ENCODE data around the gene RXFP4.
"Not testable (repeated sequence)": the region's sequence is repeated elsewhere in the genome, so short reads cannot be mapped to it uniquely, and the experiment has no call there.

RXFP4 gene, protein sequence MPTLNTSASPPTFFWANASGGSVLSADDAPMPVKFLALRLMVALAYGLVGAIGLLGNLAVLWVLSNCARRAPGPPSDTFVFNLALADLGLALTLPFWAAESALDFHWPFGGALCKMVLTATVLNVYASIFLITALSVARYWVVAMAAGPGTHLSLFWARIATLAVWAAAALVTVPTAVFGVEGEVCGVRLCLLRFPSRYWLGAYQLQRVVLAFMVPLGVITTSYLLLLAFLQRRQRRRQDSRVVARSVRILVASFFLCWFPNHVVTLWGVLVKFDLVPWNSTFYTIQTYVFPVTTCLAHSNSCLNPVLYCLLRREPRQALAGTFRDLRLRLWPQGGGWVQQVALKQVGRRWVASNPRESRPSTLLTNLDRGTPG

GRCh38 chr1:155940993-155941844, at the start of gene RXFP4:
Gene RXFP4, plus strand, starts transcription at chr1:155941638. Its CDS starts 72 bp downstream, at chr1:155941710.
- no peak for DNase-seq (ENCODE audit: low spot score)

- no peak for DNase-seq (ENCODE audit: low spot score)
Measured at GRCh38 chr1:155892796-155893195, 48.6 kb upstream of the RXFP4 start.

- DNase-seq (ENCODE audit: low spot score) = no peak
Measured at GRCh38 chr1:155893389-155894142, 47.9 kb upstream of the RXFP4 start.

GRCh38 chr1:155895617-155896016, 45.8 kb upstream of the RXFP4 start:
- DNase-seq (ENCODE audit: low spot score) = not testable (repeated sequence)

DNA sequence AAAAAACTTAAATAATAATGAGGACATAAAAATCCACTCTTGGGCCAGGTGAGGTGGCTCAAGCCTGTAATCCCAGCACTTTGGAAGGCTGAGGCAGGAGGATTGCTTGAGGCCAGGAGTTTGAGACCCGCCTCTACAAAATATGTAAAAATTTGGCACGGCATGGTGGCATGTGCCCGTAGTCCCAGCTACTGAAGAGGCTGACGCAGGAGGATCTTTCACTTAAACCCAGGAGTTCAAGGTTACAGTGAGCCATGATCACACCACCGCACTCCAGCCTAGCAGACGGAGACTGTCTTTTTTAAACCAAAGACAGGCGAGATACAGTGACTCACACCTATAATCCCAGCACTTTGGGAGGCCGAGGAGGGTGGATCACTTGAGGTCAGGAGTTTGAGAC, 45.0 kb upstream of the RXFP4 start:
- not testable (repeated sequence) for DNase-seq (ENCODE audit: low spot score)

- no peak for DNase-seq (ENCODE audit: low spot score)
Measured at GRCh38 chr1:155897746-155898145, 43.7 kb upstream of the RXFP4 start.

GRCh38 chr1:155898888-155899287, 42.5 kb upstream of the RXFP4 start:
- DNase-seq (ENCODE audit: low spot score) = no peak

- DNase-seq (ENCODE audit: low spot score) = no peak
Measured at GRCh38 chr1:155899683-155900082, 41.8 kb upstream of the RXFP4 start.

GRCh38 chr1:155900161-155900560, 41.3 kb upstream of the RXFP4 start:
- DNase-seq (ENCODE audit: low spot score) = no peak

GRCh38 chr1:155904261-155904660, 37.2 kb upstream of the RXFP4 start:
- no peak for DNase-seq (ENCODE audit: low spot score)

GRCh38 chr1:155909894-155910293, 31.5 kb upstream of the RXFP4 start:
- DNase-seq (ENCODE audit: low spot score) = no peak

- no peak for DNase-seq (ENCODE audit: low spot score)
Measured at GRCh38 chr1:155910621-155911121, 30.8 kb upstream of the RXFP4 start.

- peak; percentile 88 for DNase-seq (ENCODE audit: low spot score)
Measured at GRCh38 chr1:155911156-155912055, 30.0 kb upstream of the RXFP4 start, which contains the start of gene RIT1. Gene RIT1, minus strand, starts transcription at chr1:155911349. Its CDS starts 588 bp downstream, at chr1:155910761.

GRCh38 chr1:155912056-155912536, 29.3 kb upstream of the RXFP4 start:
- no peak for DNase-seq (ENCODE audit: low spot score)

DNA sequence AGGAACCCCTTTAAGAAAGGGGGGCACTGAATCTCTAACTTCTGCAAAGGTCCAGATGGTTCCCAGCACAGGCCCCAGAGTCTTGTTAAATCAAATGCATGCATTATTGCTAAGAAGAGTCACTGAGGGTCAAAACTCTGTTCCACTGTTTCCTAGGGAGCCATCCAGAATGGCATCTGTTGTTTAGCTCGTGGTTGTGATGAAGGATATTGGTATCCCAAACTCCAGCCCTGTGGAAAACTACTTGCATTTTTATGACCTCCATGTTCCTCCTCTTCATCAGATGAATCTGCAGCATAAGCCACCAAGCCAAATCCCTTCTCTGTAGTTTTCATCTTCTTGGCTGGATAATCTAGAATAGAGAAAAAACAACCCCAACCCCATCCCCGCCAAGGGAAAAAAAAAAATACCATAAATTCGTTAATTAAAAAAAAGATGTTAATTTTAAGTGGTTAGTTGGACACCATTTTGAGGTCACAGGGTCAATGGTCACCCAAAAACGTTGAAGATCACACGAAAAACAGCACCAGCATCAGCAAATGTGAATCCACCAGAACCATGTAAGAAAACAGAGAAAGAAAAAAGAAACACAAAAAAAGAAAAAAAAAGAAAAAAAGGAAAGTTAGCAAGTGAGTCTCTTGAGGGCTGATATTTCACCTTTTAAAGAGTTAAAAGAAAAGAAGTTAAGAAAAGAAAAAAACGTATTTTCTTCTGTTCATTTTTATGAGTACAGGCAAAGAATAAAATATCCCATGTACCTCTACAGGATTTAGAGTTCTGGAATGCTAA, 27.3 kb upstream of the RXFP4 start:
- no peak for DNase-seq (ENCODE audit: low spot score)

DNA sequence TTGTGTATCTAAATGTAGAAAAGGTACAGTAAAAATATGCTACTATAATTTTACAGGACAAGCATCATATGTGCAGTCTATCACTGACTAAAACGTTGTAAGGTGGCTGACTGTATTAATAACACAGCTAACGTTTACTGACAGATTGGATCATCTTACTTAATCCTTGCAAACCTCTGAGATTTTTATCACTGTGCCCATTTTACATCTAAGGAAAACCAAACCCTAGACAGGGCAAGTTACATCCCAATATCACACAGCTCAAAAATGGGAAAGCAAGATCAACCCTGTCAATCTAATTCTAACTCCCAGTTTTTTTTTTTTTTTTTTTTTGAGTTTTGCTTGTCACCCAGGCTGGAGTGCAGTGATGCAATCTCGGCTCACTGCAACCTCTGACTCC, 22.8 kb upstream of the RXFP4 start:
- no peak for DNase-seq (ENCODE audit: low spot score)

DNA sequence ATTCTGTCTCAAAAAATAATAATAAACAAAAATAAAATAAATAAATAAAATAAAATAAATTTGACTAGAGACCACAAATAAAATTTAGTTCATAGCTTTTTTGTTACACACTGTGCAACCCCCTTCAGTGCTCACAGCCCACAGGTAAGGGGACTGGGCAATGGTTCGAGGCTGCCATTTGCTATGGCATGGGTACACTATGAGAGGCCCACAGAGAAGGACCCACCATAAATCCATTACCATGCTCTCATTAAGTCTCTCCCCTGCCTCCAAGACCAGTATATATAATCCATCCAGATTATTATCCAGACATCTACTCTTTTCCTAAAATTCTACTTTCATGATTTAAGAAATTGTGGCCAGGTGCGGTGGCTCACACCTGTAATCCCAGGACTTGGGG, 21.6 kb upstream of the RXFP4 start:
- no peak for DNase-seq (ENCODE audit: low spot score)

- no peak for DNase-seq (ENCODE audit: low spot score)
Measured at GRCh38 chr1:155920717-155921116, 20.7 kb upstream of the RXFP4 start.

GRCh38 chr1:155925506-155925905, 15.9 kb upstream of the RXFP4 start:
- DNase-seq (ENCODE audit: low spot score) = no peak

DNA sequence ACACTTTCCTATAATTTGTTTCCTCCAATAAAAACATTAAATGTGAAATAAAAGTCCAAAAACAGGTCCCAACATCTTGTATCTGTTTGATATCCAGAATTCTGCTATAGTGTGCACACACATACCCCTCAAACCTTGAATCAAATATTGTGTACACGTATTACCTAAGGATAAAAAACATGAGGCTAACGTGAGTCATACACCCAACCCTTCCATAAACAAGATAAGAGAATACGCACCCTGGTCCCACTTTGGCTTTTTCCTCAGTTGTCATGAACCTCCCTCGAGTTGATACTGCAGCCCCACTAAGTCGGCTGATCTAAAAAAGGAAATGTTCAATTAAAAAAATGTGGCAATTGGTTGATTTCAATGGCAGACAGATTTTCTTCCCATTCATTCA, 12.4 kb upstream of the RXFP4 start:
- DNase-seq (ENCODE audit: low spot score) = no peak

Data from left forelimb (tissue), 1 donor.